PC-9 (cell line): ENCODE data around the gene GGT1.

ENCODE experiments used
- EZH2 ChIP-seq: fragments of 200-600 bp; sonication (generic); IDR thresholded peaks from 2 replicates; pipeline ENCODE4 v1.8.0; 2017; ENCODE audit warnings: antibody characterized with exemption, low read depth
- TF ChIP-seq, protein P1 (sequence below): fragments of 200-600 bp; sonication (generic); conservative IDR thresholded peaks from 2 replicates; pipeline ENCODE4 v1.6.1; 2017; ENCODE audit warnings: mixed run types, antibody characterized with exemption, mild to moderate bottlenecking, moderate library complexity

DNA sequence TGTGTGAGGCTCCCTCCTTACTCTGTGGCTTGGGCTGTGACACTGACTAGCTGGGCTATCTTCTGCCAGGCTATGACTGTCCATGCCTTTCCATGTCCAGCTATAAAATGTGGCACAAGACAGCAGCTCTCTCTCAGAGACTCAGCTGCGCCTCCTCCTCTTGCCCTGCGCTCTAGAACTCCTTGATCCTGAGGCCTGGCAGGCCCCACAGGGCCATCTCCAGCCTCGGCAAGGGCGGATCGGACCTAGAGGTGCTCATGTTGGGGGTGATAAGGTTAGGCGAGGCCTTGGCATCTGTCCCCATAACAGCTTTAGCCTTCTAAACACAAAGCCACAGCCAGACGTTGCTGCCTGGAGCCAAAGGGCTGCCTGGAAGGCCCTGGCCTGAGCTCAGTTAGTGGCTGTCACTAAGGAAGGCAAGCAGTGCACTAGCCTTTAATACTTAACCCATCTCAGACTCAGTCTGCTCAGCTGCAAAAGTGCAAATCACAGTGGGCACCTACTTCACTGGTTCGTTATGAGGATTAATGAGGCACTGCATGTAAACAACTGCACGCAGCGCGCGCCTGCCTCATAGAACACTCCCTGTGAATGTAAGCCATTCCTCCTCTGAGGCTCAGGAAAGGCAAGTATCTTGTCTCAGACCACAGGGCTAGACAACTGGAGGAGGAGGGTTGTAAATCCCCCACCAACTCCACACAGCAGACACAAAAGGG is 49.2 kb upstream of the GGT1 start:
- TF ChIP-seq, protein P1, sequence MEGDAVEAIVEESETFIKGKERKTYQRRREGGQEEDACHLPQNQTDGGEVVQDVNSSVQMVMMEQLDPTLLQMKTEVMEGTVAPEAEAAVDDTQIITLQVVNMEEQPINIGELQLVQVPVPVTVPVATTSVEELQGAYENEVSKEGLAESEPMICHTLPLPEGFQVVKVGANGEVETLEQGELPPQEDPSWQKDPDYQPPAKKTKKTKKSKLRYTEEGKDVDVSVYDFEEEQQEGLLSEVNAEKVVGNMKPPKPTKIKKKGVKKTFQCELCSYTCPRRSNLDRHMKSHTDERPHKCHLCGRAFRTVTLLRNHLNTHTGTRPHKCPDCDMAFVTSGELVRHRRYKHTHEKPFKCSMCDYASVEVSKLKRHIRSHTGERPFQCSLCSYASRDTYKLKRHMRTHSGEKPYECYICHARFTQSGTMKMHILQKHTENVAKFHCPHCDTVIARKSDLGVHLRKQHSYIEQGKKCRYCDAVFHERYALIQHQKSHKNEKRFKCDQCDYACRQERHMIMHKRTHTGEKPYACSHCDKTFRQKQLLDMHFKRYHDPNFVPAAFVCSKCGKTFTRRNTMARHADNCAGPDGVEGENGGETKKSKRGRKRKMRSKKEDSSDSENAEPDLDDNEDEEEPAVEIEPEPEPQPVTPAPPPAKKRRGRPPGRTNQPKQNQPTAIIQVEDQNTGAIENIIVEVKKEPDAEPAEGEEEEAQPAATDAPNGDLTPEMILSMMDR = no peak
- no peak for TF ChIP-seq EZH2
